HEK293 (cell line): Measurements from ENCODE around the gene ATF1.
"Not testable (repeated sequence)": the region's sequence is repeated elsewhere in the genome, so short reads cannot be mapped to it uniquely, and the experiment has no call there.

ENCODE experiments used
- CTCF ChIA-PET: fragments of 350-600 bp; formaldehyde crosslinking; extraction: SDS; loops from one replicate; lab custom pipeline; 2021; ENCODE audit warnings: antibody characterized with exemption; lab: Yijun Ruan, JAX
- POLR2A ChIA-PET: fragments of 300-600 bp; formaldehyde crosslinking; extraction: SDS; loops from one replicate; lab custom pipeline; 2020; ENCODE audit warnings: antibody characterized with exemption, inconsistent platforms; lab: Yijun Ruan, JAX
- H3K27ac ChIP-seq: fragments of 200-500 bp; sonication (Bioruptor generic); 2 replicates; pipeline ENCODE4 v1.5.1; 2014; ENCODE audit warnings: low read depth, low read length, control low read depth, inconsistent platforms; ENCODE audit errors: extremely low read depth
- H3K36me3 ChIP-seq, 2 experiments: fragments of 200-500 bp in 1 of 2; sonication (Bioruptor generic) in 1 of 2; 1 replicate in 1 of 2; 2 replicates in 1 of 2; pipeline ENCODE4 v1.5.1; 2014 to 2017; ENCODE audit warnings: inconsistent platforms in 2 of 2, low read length in 2 of 2; ENCODE audit not compliant: control insufficient read depth in 2 of 2, insufficient read depth in 1 of 2
- H3K4me1 ChIP-seq: fragments of 200-500 bp; sonication (Bioruptor generic); 2 replicates; pipeline ENCODE4 v1.5.1; 2014; ENCODE audit warnings: mild to moderate bottlenecking, low read length, inconsistent platforms; ENCODE audit not compliant: control insufficient read depth, insufficient read depth
- H3K4me3 ChIP-seq: 2 replicates; pipeline ENCODE4 v1.5.1; 2011; ENCODE audit warnings: low read depth, mild to moderate bottlenecking, control low read depth, low read length, moderate library complexity
- H3K9me3 ChIP-seq: fragments of 200-500 bp; sonication (Bioruptor generic); 2 replicates; pipeline ENCODE4 v1.5.1; 2014; ENCODE audit warnings: low read depth, low read length, inconsistent platforms; ENCODE audit not compliant: control insufficient read depth, insufficient read depth
- SETDB1 ChIP-seq: IDR thresholded peaks from one replicate; pipeline ENCODE4 v1.6.1; 2017; ENCODE audit warnings: mild to moderate bottlenecking, low read length, moderate library complexity, mixed read lengths; ENCODE audit not compliant: insufficient read length
- YY2 ChIP-seq: fragments of 450-650 bp; formaldehyde crosslinking; IDR thresholded peaks from 2 replicates; pipeline ENCODE4 v1.5.1; 2016; ENCODE audit warnings: missing biosample characterization, missing genetic modification characterization
- ZNF121 ChIP-seq: fragments of 450-650 bp; formaldehyde crosslinking; IDR thresholded peaks from 2 replicates; pipeline ENCODE4 v1.5.1; 2016; ENCODE audit warnings: missing biosample characterization, missing genetic modification characterization
- ZNF146 ChIP-seq: fragments of 450-650 bp; formaldehyde crosslinking; IDR thresholded peaks from 2 replicates; pipeline ENCODE4 v1.5.1; 2016; ENCODE audit warnings: missing biosample characterization, missing genetic modification characterization
- ZNF239 ChIP-seq: fragments of 450-650 bp; formaldehyde crosslinking; IDR thresholded peaks from 2 replicates; pipeline ENCODE4 v1.5.1; 2016; ENCODE audit warnings: missing biosample characterization, missing genetic modification characterization
- ZNF302 ChIP-seq: fragments of 450-650 bp; formaldehyde crosslinking; IDR thresholded peaks from 2 replicates; pipeline ENCODE4 v1.5.1; 2016; ENCODE audit warnings: missing biosample characterization, missing genetic modification characterization, low read depth
- ZNF37A ChIP-seq: fragments of 450-650 bp; IDR thresholded peaks from 2 replicates; pipeline ENCODE4 v1.5.1; 2018; ENCODE audit warnings: missing biosample characterization, missing genetic modification characterization
- ZNF398 ChIP-seq: fragments of 450-650 bp; formaldehyde crosslinking; IDR thresholded peaks from 2 replicates; pipeline ENCODE4 v1.5.1; 2017; ENCODE audit warnings: missing biosample characterization, missing genetic modification characterization
- ZNF555 ChIP-seq: fragments of 450-650 bp; formaldehyde crosslinking; conservative IDR thresholded peaks from 2 replicates; pipeline ENCODE4 v1.5.1; 2017; ENCODE audit warnings: missing biosample characterization, mild to moderate bottlenecking, missing genetic modification characterization, inconsistent platforms
- ZNF585B ChIP-seq: fragments of 450-650 bp; formaldehyde crosslinking; IDR thresholded peaks from 2 replicates; pipeline ENCODE4 v1.5.1; 2016; ENCODE audit warnings: missing biosample characterization, missing genetic modification characterization
- ZNF610 ChIP-seq: fragments of 450-650 bp; formaldehyde crosslinking; IDR thresholded peaks from 2 replicates; pipeline ENCODE4 v1.5.1; 2016; ENCODE audit warnings: missing biosample characterization, missing genetic modification characterization, borderline replicate concordance
- ZNF692 ChIP-seq: fragments of 450-650 bp; formaldehyde crosslinking; IDR thresholded peaks from 2 replicates; pipeline ENCODE4 v1.5.1; 2016; ENCODE audit warnings: missing biosample characterization, missing genetic modification characterization
- ZNF704 ChIP-seq: fragments of 450-650 bp; formaldehyde crosslinking; IDR thresholded peaks from 2 replicates; pipeline ENCODE4 v1.5.1; 2016; ENCODE audit warnings: missing biosample characterization, missing genetic modification characterization
- TF ChIP-seq, protein P1 (sequence below): fragments of 450-650 bp; formaldehyde crosslinking; IDR thresholded peaks from 2 replicates; pipeline ENCODE4 v1.5.1; 2016; ENCODE audit warnings: missing biosample characterization, missing genetic modification characterization, borderline replicate concordance
- TF ChIP-seq, protein P2 (sequence below): fragments of 450-650 bp; formaldehyde crosslinking; IDR thresholded peaks from 2 replicates; pipeline ENCODE4 v1.5.1; 2016; ENCODE audit warnings: missing biosample characterization, missing genetic modification characterization

ATF1 gene

DNA sequence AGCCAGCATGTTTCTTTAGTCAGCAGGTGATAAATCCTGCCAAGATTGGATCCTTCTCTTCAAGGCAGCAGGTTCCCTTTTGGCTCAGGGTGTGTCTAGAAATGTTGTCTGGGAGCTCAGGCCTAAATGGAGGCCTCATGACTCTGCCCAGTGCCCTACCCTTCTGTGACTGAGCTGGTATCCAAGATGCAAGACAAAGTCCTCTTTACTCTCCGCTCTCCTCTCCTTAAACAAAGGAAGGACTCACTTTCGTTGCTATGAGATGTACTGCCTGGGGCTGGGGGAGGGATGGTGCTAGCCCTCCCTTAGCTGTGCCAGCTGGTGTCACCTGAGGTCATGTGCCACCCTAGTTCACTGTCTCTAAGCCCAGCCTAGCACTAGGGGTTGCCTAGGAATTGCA lies 65.0 kb downstream of the ATF1 start:
- Histone ChIP-seq H3K4me1 (no peaks in the 10 kb centered on the region), H3K27ac (no peak overlapping the region), H3K36me3 (no peaks in the 10 kb centered on the region), H3K4me3 (no peak overlapping the region), H3K9me3 (no peaks in the 10 kb centered on the region)
- ChIA-PET CTCF (interaction anchor here (1.0 to 4.8 kb wide), 2 partner anchors 157 to 200 kb away, joined by 4 to 55 read pairs; no protein-coding TSS in a partner anchor), POLR2A (interaction anchor here (1.0 kb wide), 1 partner anchor 16 kb away, joined by 3 read pairs; no protein-coding TSS in a partner anchor)
- no peak for TF ChIP-seq YY2 (tag by site-specific recombination)
- TF ChIP-seq ZNF704: no peak
- no peak for TF ChIP-seq ZNF610 (tag by site-specific recombination)
- TF ChIP-seq SETDB1: no peak
- no peak for TF ChIP-seq ZNF398
- TF ChIP-seq, protein P1, sequence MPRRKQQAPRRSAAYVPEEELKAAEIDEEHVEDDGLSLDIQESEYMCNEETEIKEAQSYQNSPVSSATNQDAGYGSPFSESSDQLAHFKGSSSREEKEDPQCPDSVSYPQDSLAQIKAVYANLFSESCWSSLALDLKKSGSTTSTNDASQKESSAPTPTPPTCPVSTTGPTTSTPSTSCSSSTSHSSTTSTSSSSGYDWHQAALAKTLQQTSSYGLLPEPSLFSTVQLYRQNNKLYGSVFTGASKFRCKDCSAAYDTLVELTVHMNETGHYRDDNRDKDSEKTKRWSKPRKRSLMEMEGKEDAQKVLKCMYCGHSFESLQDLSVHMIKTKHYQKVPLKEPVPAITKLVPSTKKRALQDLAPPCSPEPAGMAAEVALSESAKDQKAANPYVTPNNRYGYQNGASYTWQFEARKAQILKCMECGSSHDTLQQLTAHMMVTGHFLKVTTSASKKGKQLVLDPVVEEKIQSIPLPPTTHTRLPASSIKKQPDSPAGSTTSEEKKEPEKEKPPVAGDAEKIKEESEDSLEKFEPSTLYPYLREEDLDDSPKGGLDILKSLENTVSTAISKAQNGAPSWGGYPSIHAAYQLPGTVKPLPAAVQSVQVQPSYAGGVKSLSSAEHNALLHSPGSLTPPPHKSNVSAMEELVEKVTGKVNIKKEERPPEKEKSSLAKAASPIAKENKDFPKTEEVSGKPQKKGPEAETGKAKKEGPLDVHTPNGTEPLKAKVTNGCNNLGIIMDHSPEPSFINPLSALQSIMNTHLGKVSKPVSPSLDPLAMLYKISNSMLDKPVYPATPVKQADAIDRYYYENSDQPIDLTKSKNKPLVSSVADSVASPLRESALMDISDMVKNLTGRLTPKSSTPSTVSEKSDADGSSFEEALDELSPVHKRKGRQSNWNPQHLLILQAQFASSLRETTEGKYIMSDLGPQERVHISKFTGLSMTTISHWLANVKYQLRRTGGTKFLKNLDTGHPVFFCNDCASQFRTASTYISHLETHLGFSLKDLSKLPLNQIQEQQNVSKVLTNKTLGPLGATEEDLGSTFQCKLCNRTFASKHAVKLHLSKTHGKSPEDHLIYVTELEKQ (tag by site-specific recombination): no peak

- peak; percentile 76 for TF ChIP-seq SETDB1
- peak; percentile 98 for TF ChIP-seq ZNF585B (tag by site-specific recombination)
- H3K36me3 ChIP-seq, H3K27ac ChIP-seq, CTCF ChIA-PET, H3K9me3 ChIP-seq, H3K4me1 ChIP-seq, POLR2A ChIA-PET, H3K4me3 ChIP-seq: not testable (repeated sequence)
Observed at GRCh38 chr12:50833801-50834200, 69.9 kb downstream of the ATF1 start.

- Histone ChIP-seq H3K4me1 (no peaks in the 10 kb centered on the region), H3K27ac (no peak overlapping the region), H3K9me3 (no peaks in the 10 kb centered on the region), H3K4me3 (no peak overlapping the region), H3K36me3 (no peaks in the 10 kb centered on the region)
- ChIA-PET CTCF (interaction anchor here (0.6 to 1.0 kb wide), 2 partner anchors 60 to 72 kb away, joined by 3 read pairs; no protein-coding TSS in a partner anchor), POLR2A (no interaction called here)
- TF ChIP-seq ZNF121 (tag by site-specific recombination): no peak
- TF ChIP-seq ZNF146 (tag by site-specific recombination): no peak
- no peak for TF ChIP-seq ZNF239 (tag by site-specific recombination)
- no peak for TF ChIP-seq ZNF37A (tag by site-specific recombination)
- no peak for TF ChIP-seq ZNF692 (tag by site-specific recombination)
- no peak for TF ChIP-seq ZNF555
- TF ChIP-seq, protein P1 (tag by site-specific recombination): no peak
- TF ChIP-seq, protein P2, sequence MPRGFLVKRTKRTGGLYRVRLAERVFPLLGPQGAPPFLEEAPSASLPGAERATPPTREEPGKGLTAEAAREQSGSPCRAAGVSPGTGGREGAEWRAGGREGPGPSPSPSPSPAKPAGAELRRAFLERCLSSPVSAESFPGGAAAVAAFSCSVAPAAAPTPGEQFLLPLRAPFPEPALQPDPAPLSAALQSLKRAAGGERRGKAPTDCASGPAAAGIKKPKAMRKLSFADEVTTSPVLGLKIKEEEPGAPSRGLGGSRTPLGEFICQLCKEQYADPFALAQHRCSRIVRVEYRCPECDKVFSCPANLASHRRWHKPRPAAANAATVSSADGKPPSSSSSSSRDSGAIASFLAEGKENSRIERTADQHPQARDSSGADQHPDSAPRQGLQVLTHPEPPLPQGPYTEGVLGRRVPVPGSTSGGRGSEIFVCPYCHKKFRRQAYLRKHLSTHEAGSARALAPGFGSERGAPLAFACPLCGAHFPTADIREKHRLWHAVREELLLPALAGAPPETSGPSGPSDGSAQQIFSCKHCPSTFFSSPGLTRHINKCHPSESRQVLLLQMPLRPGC: no peak
- no peak for TF ChIP-seq ZNF302
Observed at GRCh38 chr12:50839042-50839441, 75.1 kb downstream of the ATF1 start.
